Measurements from ENCODE around the gene PRICKLE1.

PRICKLE1 gene

DNA sequence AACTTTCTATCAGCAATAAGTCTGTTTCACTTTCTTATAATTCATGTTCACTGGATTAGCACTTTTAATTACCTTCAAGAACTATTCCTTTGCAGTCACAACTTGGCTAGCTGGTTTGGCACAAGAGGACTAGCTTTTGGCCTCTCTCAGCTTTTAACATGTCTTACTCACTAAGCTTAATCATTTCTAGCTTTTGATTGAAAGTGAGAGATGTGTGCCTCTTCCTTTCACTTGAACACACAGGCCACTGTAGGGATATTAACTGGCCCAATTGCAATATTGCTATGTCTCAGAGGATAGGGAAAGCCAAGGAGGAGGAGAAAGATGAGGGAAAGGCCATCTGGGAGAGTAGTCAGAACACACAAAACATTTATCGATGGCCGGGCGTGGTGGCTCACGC, 92.7 kb downstream of the PRICKLE1 start:
- no peak for DNase-seq (ENCODE audit: low read depth in 2 of 2, low spot score in 1 of 2)

DNA sequence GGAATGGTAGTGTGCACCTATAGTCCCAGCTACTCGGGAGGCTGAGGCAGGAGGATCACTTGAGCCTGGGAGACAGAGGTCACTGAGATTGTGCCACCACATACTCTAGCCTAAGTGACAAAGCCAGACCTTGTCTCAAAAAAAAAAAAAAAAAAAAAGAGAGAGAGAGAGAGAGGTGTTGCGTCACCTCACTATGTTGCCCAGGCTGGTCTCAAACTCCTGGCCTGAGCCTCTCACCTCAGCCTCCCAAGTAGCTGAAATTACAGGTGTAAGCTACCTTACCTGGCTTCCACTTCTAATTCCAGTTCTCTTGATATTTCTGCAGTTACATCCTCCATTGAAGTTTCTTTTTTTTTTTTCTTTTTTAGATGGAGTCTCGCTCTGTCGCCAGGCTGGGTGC, 94.3 kb downstream of the PRICKLE1 start:
- no peak for DNase-seq (ENCODE audit: low read depth in 2 of 2, low spot score in 1 of 2)

DNA sequence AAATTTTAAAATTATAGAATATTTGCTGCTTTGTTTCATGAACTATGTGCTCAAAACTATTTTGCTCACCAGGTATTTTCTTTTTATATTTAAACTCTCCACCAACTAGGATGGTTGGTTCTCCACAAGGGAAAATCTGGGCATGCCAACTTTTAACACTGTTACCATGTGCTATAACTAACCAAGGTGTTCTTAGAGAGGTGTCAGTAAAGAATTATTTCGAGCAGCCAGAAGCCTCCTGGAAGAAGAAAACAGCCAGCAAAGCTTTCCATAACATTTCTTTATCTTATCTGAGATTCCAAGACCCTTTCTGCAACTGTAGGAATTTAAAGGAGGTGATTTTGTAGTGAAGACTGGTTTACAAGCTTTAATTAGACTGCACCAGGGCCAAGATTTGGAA, 97.3 kb downstream of the PRICKLE1 start:
- DNase-seq (ENCODE audit: low read depth in 2 of 2, low spot score in 1 of 2), result no peak

DNA sequence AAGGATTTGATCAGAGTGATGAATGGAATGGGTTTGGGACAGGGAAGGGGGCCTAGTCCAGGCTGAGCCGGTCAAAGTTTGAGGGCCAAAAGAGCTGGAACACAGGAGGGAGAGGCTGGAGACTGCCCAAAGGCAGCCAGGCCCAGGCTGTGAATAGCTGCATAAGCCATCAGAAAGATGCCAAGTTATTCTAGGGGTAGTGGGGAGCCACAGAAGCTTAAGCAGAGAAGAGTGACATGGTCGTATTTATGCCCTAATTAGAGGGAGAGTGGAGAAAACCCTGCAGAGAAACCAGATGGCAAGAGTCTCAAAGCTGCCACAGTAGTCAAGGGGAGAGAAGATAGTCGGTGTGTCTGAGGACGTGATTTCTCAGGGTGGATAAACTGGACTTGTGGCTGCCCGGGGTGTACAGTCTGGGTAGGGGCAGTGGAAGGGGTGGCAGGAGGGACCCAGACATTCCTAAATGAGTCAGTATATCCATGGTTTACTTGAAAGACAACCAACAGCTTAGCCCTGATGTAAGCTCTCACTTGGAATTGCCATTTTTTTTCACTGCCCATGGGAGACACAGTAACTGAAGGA, 99.2 kb downstream of the PRICKLE1 start:
- DNase-seq (ENCODE audit: low read depth in 2 of 2, low spot score in 1 of 2), result no peak

DNA sequence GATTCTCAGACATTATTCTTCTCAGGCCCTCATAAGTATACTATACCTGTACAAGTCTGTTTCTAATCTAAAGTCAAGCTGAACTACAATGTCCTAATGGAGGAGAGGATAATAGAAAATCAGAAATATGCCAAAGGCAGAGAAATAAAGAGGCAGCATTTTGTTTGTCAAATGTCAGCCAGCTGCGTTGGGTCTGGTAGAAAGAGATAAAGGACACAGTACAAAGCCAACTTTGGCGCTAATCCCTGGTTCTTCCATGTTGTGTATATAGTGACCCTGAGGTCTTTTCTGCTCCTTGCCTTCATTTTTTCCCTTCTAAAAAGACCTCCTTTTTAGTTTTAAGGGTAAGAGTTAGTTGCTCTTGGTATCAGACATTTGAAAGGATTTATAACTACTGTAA, 103.1 kb downstream of the PRICKLE1 start:
- no peak for DNase-seq (ENCODE audit: low read depth in 2 of 2, low spot score in 1 of 2)

DNA sequence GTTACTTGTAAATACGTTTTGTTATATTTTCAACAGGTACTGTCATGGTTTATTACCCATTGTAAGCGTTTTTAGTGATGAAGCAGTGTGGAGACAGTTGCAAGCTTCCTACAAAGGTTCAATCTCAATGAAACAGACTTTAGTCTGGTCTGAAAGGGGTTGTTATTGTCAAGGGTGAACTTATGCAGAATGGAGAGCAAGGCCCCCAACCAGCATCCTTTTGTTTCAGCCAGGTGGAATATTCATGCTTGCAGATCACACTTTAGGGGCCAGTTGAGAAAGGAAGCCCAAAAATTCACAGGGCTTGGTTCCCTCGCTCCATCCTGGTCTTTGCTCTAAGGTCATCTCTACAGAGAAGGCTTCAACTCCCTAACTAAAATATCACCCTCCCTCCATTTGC, 103.7 kb downstream of the PRICKLE1 start:
- no peak for DNase-seq (ENCODE audit: low read depth in 2 of 2, low spot score in 1 of 2)

DNA sequence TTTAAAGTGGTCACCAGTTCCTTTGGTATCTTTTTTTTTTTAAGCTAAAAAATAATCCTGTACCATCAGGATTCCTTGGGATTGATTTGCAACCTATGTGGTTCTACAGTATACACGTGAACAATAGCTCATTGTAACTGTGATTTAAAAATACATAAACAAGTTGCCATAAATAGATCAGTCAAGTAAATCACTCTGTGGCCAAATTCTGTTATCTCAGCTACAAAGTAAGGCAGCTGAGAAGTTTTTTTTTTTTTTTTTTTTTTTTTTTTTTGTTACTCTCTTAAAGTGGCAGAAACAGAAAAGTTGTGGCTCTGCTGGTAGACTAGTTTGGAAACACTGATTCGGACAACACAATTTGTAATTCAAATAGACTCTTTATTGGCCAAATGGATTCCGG, 104.5 kb downstream of the PRICKLE1 start:
- no peak for DNase-seq (ENCODE audit: low read depth in 2 of 2, low spot score in 1 of 2)

DNA sequence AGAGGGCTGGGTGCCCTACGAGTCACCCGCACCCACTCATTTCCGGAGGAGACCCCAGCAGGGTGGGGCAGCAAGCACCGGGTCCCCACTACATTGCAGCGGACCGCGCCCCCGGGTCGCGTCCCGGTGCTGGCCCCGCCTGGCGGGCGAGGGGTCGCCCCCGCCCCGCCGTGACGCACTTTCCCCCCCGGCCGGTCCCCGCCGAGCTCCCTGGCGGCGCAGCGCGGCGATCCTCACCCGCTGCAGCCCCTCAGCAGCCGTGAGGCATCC, 106.1 kb downstream of the PRICKLE1 start:
- DNase-seq (ENCODE audit: low read depth in 2 of 2, low spot score in 1 of 2), result no peak

DNA sequence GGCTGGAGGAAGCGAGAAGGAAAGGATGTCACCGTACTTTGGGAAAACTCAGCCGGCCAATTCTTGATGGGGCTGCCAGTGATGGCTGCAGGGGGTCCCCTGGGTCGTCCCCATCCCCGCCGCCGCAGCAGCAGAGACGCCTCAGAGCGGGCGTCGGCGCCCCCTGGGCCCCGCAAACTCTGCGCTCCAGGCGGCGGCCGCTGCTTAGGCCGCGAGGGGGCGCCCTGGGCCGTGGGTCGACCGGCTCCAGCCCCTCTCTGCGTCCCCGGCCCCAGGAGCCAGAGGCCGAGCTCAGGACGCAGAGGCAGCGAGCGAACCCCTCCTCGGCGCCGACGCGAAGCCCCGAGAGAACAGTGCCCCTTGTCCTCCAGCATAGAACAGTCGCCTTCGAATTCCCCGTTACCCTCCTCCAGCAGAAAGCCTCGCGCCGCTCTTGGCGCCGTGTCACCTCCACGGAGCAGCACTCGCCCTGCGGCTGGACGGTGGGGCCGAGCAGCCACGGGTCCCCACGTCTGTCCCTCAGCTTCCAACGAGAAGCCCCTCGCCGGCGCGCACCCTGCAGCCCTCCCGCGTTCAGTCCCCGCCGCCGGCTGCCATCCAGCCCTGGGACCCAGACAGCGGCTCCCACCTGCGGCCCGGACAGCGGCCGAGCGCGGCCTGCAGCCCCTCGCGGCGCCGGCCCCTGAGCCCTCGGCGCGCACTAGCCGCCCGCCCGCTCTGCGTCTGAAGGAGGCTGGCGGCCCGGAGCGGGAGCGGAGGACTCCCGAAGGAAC, 106.6 kb downstream of the PRICKLE1 start:
- no peak for DNase-seq (ENCODE audit: low read depth in 2 of 2, low spot score in 1 of 2)

DNA sequence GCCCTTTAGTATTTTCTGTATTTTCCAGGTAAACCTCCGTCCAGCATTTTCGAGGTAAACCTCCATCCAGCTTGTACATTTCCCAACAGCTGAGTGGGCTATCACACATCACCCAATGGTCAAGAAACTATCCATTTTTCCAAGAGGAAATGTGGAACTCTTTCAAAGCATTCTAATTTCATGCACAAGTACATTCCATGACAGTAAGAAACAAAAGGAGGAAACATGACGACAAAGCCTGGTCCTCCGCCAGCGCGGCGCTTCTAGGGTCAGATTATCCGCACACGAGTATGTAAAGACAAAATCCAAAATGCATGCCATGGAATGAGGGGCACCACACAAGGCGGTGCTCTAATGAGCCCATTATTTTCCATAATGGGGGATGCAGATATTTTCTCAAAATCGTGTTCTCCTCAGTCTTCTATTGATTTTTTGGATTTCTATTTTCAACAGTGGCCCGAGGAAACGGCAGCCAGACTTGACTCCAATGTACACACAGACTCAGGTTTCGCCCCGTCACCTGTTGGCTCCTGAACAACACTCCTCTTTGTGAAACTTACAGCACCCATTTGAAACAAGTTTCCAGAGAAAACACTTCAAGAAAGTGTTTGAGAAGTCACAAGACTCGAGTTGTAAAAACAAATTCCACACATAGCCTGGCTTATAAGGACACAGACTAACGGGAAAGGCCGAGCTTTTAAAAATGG, 107.4 kb downstream of the PRICKLE1 start:
- DNase-seq (ENCODE audit: low read depth in 2 of 2, low spot score in 1 of 2), result no peak

DNA sequence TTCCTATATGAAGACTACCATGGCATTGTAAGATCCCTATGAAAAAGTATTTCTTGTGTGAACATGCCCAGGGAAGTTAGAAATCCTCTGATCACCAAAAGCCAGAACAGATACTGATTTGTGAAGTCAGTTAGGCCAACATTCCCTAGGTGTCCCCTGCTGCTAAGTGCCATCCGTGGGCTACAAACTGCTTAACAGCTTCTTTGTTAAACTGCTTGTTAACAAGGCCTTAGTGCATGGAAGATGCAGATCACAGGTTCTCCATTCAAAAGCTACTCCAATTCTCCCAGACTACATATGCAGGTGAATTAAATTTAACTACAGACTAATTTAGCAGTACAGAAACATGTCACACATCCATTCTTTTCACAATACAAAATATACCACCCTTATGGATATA, 108.2 kb downstream of the PRICKLE1 start:
- no peak for DNase-seq (ENCODE audit: low read depth in 2 of 2, low spot score in 1 of 2)

DNA sequence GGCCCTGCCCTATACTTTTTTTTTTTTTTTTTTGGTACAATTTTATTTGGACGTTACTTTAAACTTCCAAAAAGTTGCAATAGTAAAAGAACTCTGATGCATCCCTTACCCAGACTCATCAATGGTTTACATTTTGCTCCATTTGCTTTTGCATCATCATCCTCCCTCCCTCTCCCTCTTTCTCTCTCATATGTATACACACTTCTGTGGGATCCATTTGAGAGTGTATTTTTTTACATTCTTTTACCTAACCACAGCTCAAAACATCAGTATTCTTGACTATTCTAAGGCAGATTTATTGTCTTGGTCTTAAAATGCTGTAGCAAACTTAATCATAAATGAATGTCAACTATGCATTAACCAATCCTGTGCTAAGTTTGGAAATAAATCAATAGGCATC, 111.6 kb downstream of the PRICKLE1 start:
- DNase-seq (ENCODE audit: low read depth in 2 of 2, low spot score in 1 of 2), result no peak

DNA sequence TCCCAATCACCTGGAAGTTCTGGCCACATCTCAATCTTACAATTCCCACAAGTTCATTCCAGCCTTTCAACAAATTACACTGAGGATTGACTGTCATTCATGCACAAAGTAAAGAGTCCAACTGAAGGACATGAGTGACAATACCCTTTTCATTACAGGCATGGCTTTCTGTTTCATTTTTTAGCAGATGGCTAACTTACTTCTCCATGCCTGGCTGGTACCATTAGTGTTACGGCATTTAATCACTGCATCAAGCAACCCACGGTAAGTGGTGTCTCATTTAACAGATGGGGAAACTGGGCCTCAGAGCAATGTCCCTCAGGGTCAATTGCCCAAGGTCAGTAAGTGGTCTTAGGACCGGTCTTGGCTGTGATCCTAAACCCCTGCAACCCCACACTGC, 114.4 kb downstream of the PRICKLE1 start:
- no peak for DNase-seq (ENCODE audit: low read depth in 2 of 2, low spot score in 1 of 2)

DNA sequence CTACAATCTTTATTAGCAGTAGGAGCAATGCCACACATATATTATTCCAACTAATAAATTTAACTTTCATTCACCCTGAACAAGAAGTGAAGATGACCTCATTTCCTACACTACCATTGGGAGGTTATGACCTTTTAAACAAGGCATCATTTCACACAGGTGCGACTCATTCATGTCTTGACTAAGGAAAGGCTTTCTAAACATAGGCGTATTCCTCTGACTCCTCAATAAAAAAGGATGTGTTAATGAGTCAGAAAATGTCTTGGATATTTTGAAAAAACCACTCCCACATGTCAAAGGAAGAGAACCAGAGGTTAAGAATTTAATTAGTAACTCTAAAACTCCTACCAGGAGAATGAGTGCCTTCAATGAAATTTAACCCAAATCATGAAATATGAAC, 115.2 kb downstream of the PRICKLE1 start:
- DNase-seq (ENCODE audit: low read depth in 2 of 2, low spot score in 1 of 2), result no peak

DNA sequence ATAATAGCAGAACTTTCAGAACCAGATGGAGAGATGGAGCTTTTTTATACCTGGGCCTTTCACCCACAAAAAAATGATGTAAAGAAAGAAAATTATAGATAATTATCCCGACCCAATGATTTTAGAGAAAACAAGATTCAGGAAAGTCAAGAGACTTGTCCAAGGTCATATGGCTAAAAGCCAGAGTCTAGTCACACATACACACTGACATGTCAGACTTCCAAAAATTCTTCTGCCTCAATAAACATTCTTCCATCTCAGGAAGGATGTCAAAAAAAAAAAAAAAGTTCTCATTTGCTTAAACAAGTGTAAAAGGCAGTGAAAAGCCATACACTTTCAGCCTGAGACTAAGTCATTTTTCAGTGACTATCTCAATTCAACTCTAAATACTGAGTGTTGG, 116.0 kb downstream of the PRICKLE1 start:
- no peak for DNase-seq (ENCODE audit: low read depth in 2 of 2, low spot score in 1 of 2)

DNA sequence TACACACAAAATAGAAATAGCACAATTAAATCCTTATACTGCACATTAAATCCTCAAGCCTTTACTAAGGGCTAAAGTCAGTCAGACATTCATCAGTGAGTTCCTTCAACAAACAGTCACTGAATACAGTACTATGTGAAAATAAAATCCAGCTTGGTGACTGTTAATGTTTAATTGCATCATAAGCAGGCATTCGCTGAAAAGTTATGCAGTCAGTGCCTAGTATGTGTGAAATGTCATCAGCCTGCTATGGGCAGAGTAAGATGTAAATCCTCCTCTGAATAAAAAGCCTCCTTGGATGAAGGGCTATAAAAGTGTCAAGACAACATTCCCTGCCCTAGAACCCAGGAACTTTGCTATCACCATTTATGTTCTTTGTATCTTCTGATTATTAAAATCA, 116.4 kb downstream of the PRICKLE1 start:
- DNase-seq (ENCODE audit: low read depth in 2 of 2, low spot score in 1 of 2), result no peak

DNA sequence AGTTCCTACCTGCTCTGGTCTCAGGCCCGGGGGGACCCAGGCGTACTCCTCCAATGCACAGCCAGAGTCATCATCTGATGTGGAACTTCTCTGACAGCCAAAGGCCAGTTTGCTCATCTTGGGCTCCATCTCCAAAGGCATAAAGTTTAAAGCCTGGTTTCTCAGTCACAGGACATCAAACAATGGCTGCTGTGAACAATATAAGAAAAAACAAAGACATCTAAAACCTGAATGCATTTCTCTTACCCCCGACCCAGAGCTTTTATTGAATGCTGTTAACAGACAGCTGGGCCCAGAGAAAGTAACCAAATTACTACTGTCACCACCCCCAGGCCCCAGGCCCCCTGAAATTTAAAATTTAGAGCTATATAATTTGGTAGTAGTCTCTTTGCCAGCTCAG, 117.2 kb downstream of the PRICKLE1 start:
- no peak for DNase-seq (ENCODE audit: low read depth in 2 of 2, low spot score in 1 of 2)

DNA sequence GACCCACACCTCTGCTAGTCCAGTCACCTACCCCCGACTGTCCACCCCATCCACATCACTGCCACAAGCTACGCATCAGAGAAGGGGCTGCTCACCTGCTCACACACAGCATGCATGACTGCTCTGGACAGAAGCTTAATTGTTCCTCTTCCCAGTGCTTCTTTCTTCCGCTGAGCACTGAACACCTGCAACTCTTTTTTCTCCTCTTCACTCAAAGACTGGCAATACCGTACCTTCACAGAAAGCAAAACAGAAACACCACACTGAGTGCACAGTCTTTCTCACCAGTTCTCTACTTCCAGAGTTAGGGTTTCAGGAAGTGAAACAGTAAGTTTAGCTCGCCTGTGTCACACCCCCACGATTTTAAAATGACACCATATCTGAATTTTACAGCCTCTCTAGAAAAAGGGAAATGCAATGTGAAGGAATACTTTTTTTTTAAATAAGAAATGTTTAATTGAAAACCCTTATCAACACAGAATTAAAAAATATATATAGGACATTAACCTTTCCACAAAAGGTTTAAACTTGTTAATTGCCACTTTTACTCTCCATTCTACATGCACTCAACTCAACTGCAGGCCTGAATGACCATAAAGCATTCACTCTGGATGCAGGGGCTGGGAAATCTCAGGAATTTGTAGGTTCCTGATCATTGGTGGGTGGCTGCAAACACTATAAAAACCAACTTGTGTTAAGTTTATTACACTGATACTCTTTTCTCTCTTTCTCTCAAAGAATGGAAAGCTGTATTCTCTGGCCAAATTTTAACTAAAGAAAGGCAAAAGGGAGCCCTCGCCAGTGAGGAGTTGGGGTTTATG, 120.0 kb downstream of the PRICKLE1 start:
- DNase-seq (ENCODE audit: low read depth in 2 of 2, low spot score in 1 of 2), result no peak

DNA sequence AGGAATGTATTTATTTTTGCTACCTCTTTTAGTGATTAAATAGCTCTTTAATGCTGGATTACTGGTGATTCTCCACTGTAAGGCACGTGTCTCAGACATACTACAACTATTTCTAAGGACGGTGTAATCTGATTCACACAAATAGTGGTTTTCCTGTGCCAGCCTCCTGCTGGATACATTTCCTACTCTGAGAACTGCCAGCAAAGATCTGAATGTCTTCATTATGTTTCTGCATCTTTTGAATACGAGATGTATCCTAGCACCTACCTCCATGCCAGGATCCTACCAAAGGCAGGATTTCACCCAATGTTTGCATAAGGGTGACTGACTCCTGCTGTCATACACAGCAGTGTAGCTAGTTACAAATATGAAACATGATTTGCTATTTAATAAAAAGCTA, 120.6 kb downstream of the PRICKLE1 start:
- no peak for DNase-seq (ENCODE audit: low read depth in 2 of 2, low spot score in 1 of 2)

DNA sequence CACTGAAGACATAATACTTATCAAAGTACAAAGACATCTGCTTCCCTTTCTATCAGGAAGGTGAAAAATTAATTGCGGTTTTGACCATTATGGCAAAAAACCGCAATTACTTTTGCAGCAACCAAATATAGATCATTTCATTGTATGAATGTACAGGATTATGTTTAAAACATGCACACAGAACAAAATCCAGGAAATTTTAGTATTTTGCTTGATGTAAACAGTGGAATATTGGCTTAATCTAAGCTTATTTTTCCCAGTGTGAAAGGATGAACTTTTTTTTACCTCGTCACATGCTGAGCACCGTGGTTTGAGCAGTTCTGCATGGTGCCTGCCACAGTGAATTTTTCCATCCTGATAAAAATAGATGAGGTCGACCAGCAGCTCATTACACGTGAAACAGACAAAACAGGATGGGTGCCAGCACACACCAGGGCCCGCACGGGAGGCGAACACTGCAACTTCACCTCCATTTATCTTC, 121.2 kb downstream of the PRICKLE1 start:
- DNase-seq (ENCODE audit: low read depth in 2 of 2, low spot score in 1 of 2), result no peak

DNA sequence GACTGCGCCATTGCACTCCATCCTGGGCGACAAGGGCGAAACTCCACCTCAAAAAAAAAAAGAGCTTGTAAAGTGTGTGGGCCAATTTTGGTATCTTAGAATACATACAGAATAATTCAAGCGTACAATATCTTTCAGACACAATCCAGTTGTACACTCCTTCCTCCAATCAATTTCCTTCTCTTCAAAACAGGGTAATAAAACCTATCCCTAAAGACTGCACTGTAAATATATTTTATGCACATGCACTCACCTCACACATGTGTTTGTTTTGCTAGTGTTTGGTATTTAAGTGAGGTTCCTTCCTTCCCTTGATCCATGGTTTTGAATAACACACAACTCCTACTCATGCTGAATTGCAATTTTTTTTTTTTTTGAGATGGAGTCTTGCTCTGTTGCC, 125.9 kb downstream of the PRICKLE1 start:
- no peak for DNase-seq (ENCODE audit: low read depth in 2 of 2, low spot score in 1 of 2)

DNA sequence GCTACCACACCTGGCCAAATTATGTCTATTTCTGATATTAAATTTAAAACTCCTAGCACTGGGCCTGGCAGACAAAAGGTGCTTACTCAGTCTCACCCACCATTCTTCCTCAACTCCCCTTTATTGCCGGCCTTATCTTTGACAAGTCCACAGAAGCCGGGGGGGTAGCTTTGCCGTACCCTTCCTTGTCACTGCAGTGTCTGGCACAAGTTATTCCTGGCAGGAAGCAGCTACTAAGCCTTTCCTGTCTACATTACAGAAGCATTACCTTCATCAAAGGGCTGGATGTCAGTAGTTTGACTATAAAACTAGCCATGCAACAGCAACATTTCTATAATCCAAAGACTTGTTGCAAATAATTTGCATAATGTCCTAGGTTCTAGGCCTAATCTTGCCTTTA, 127.1 kb downstream of the PRICKLE1 start:
- DNase-seq (ENCODE audit: low read depth in 2 of 2, low spot score in 1 of 2), result no peak
